Fibroblast of skin of left quadriceps (primary cell): ENCODE measurements around the gene ZFYVE21.

Source experiments
- DNase-seq, 2 experiments: peaks; one replicate each; pipeline ENCODE4 v3.0.0-alpha.2; 2013; ENCODE audit warnings: low read depth in 2 of 2

Gene ZFYVE21

GRCh38 chr14:103692159-103692558 is 23.5 kb upstream of the ZFYVE21 start:
- no peak for DNase-seq

DNA sequence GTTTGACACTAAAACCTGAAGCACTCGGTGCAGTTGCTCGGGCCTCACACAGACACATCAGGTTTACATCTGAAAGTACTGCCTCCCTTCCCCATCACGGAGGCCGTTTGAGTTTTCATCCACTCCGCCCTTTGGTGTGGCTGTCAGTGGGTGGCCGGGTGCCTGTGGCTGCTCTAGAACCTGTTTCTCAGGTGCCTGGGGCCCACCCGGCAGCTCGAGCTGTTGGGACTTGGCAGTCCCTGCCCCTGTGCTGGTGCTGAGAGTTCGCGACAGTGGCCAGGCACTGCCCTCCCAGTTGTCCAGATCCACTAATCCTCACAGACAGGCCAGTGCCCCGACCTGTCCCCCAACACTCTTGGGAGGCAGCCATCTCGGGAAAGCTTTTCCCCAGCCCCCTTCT is 22.7 kb upstream of the ZFYVE21 start:
- no peak for DNase-seq

DNA sequence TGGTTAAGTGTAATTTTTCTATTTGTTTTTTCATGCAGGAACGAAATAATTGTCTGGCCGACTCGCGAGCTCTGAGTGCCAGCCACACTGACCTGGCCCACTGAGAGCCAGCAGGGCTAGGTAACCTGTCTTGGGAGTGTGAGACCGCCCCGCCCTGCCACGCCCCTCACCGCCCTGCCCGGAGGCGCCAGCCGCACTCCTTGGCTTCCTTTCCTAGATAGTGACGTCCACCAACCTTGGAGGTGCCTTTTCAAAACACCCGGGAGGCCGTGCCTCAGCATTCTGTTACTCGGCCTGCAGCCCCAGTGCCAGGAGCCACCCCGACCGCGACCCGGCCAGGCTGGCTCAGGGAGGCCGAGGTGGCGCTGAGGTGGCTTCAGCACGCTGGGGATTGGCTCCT is 22.1 kb upstream of the ZFYVE21 start:
- no peak for DNase-seq

GRCh38 chr14:103694572-103695026 is 21.0 kb upstream of the ZFYVE21 start:
- no peak for DNase-seq

DNA sequence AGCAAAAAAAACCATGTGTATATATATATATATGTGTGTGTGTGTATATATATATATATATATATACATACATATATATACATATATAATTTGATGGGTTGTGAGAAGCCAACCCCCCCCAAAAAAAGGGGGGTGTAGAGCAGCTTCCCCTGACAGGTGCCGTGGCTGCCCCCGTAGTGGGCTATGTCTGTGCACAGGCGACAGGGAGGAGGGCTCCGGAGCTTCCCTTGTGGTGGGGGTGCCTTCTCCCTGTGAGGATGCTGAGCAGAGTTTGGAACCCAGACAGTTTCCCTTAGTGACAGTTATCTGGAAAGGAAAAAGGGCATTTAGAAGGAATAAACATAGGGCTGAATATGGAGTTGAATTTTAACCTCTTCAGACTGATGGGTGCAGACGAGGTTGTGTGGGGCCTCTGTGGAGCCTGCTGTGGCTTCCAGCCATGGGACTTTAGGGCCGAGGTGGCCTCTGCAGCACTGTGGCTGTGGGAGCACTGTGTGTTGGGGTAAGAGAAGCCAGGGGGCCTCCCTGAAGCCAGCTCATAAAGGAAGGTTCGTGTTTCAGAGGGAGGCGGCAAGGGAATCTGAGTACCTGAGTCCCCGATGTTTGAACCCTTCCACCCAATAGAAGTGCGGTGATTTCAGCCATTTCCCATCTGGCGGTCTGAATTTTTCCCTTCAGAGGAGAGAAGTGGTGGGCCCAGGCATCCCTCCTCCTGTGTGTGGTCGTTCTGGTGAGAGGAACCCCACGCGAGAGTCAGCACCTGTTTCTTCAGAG is 20.1 kb upstream of the ZFYVE21 start:
- no peak for DNase-seq

- no peak for DNase-seq
These were observed 19.6 kb upstream of the ZFYVE21 start for GRCh38 chr14:103696070-103696402.

DNA sequence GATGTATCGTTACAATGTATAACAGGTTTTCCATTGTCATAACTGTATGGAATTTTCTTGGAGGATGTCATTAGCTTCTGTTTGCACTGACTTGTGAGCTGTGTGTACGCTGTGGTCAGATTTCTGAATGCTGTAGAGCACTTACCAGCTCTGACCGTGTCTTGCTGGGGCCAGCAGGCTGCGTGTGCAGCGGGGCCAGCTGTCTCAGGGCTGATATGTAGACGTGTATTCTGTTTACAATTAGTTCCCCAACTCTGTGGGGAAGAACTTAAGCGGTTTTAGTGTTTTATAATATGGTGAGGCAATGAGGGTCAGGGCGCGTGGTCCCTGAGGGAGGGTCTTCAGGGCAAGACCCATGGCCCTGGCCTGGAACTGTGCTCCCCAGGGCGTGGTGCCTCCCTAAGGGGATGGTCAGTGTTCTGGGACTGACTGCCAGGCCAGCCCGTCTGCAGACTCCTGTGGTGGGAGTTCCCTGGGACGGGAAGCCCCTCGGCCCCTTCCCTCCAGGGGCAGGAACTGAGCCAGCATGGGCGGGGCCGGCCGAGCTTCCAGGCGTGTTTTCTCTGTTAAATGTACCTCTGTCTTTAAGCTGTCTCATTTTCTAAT is 19.0 kb upstream of the ZFYVE21 start:
- no peak for DNase-seq

GRCh38 chr14:103697206-103697602 is 18.4 kb upstream of the ZFYVE21 start:
- no peak for DNase-seq

GRCh38 chr14:103697603-103698379 is 17.8 kb upstream of the ZFYVE21 start:
- DNase-seq = no peak

GRCh38 chr14:103698380-103699260 is 17.0 kb upstream of the ZFYVE21 start:
- no peak for DNase-seq

DNA sequence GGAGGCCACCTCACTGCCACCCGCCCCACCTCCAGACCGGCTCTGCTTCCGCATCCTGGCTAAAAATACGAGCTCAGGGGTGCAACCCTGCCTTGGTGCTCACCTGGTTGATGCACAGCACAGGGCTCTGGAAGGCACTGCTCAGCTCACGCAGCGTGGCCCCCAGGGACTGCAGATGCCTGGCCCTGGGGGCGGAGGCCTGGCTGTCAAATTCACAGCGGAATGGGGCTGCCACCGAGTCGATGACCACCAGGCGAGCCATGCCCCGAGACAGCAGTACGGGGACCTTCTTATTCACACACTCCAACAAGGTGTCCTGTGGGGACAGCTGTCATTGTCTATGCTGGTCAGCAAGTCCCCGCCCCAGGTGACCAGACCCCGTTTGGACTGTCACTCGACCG is 16.3 kb upstream of the ZFYVE21 start:
- no peak for DNase-seq

- no peak for DNase-seq
These were observed 15.5 kb upstream of the ZFYVE21 start for GRCh38 chr14:103699901-103700752.

DNA sequence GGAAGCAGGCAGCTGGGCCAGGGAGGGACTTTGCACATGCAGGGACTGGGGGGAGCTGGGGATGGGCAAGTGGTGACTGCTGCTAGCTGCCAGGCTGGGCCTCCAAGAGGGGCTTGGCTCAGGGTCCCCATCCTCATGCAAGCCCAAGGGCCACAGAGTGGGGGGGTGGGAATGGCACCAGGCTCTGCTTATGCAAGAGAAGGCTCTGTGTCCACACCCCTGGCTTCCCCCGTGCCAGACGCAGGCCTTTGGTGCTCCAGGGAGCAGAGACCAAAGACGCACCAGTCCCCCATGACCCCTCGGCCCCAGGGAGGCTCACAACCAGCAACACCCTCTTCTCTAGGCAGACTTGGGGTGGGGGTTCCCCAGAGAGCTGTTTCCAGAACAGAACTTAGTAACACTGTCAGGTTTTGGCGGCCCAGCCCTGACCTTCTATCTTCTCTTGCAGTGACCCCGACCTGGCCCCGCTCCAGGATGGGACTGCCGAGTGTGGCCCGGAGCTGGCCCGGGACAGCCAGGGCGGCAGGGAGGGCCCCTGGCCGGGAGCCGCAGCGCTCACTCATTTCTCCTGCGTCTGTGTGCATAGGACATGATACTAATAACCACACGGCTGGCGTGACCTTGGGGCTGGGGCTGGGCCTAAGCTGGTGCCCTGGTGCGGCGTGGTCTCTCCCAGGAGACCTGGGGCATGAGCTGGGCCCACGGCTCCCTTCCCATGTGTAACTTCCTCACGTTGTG is 14.7 kb upstream of the ZFYVE21 start:
- no peak for DNase-seq

GRCh38 chr14:103702095-103702494 is 13.5 kb upstream of the ZFYVE21 start:
- no peak for DNase-seq

DNA sequence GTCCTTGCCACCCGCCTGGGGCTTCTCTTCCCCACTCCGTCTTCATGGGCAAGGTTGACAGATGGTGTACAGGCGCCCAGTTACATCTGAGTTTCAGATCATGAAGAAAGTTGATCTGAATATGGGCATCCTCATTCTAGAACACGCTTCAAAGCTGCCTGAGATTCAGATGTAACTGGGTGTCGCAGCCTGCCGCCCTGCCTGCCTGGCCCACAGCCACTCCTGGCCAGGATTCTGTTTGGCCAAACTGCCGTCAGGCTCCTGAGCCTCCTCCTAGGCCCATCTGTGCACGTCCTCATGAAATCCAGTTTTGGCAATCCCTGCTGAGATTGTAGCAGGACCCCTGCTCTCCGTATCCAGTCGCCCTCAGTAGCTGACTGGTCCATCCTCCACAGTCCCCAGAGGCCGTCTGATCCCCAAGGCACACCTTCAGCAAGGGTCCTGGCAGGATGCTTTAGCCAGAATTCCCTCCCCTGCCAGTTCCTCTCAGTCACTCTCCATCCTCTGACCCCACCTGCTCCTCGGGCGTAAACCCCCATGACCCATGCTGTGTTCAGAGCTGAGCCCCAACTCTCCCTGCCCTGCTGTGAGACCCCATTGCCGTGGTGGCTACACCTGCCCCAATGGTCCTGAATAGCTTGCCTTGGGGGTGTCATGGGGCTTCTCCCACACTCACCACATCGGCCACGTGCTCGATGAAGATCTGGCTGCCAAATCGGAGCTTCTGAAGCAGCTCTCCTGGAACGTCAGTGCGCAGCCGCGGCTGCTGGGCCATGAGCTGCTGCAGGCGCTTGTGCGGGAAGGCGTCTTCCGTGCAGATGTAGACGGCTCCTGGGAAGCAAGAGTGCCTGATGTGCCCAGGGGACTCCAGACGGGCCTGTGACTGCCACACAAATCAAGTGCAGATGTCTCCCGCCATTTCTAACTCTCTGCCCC is 12.8 kb upstream of the ZFYVE21 start:
- DNase-seq = no peak

- no peak for DNase-seq
These were observed 11.9 kb upstream of the ZFYVE21 start for GRCh38 chr14:103703433-103704385.

- no peak for DNase-seq
These were observed 10.9 kb upstream of the ZFYVE21 start for GRCh38 chr14:103704708-103705107.

DNA sequence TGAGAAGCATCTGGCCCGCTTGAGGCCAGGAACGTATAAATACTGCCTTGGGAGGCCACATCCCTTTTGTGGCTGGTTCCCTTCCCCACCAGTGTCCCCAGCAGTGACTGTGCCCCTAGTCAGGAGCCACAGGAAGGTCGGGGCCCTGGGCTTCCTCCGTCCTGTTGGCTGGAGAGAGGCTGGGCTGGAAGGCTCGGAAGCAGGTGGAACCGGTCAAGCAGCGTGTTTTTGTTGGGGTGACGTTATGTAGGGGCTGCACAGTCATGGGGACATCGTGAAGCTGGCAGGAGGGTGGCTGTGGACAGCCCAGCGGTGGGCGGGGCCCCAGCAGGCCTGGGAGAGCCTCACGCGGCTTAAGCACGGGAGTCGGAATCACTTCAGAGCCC is 10.5 kb upstream of the ZFYVE21 start:
- DNase-seq = no peak
